GM12878 (cell line): ENCODE results near the gene THAP7. TPM values are rescaled to one million over a fixed set of nuclear protein-coding genes. Genes with fewer than 3 reads are reported as not detected.
A peak's percentile ranks its signal among the peaks of the same experiment; 100 is the strongest.

Source experiments
- ATAC-seq: fragments of 200-7000 bp; cut with Tn5 transposase; 3 replicates; pipeline ENCODE4 v1.9.1; 2020; ENCODE audit warnings: mild to moderate bottlenecking, moderate library complexity
- BruUV-seq: library from RNA; stranded (reverse); fragments of 400-500 nt; replicated peaks from 2 replicates; lab custom pipeline; 2021; lab: Mats Ljungman, UMichigan
- CTCF ChIA-PET: fragments of 300-600 bp; sonication (Branson Sonifier 250); formaldehyde crosslinking; extraction: SDS; loops from one replicate; lab custom pipeline; 2021; ENCODE audit warnings: inconsistent platforms; lab: Yijun Ruan, JAX
- POLR2A ChIA-PET: fragments of 350-600 bp; formaldehyde crosslinking; extraction: SDS; loops from one replicate; lab custom pipeline; 2021; ENCODE audit warnings: inconsistent platforms; lab: Charles Lee
- RAD21 ChIA-PET: fragments of 300-600 bp; sonication (Branson Sonifier 250); formaldehyde crosslinking; loops from one replicate; lab custom pipeline; 2023; ENCODE audit warnings: antibody characterized with exemption; ENCODE audit not compliant: unreplicated experiment; lab: Charles Lee
- SMC1A ChIA-PET: fragments of 300-600 bp; sonication (Branson Sonifier 250); formaldehyde crosslinking; loops from one replicate; lab custom pipeline; 2023; ENCODE audit not compliant: unreplicated experiment, uncharacterized antibody; lab: Charles Lee
- DNase-seq: peaks from one replicate; pipeline ENCODE4 v3.0.0-alpha.2; 2011; ENCODE audit warnings: low read depth, low spot score
- FAIRE-seq: peaks from 3 replicates; lab custom pipeline; 2011; peaks lifted over from hg19 to GRCh38; lab: Jason Lieb, UNC
- H2AFZ ChIP-seq: 2 replicates; pipeline ENCODE4 v1.6.0; 2011; ENCODE audit warnings: low read depth, low read length, control low read depth; ENCODE audit not compliant: control insufficient read depth
- H3K27ac ChIP-seq: 2 replicates; pipeline ENCODE4 v1.5.1; 2011; ENCODE audit warnings: control low read depth; ENCODE audit not compliant: control insufficient read depth, insufficient read depth
- H3K27me3 ChIP-seq, 2 experiments: replicated peaks in 1 of 2; 2 replicates each; pipeline versions ENCODE4 v1.6.0 to v1.6.1; 2011; ENCODE audit warnings: low read length in 1 of 2; ENCODE audit not compliant: control insufficient read depth in 2 of 2, insufficient read depth in 2 of 2
- H3K36me3 ChIP-seq, 2 experiments: 2 replicates each; pipeline ENCODE4 v1.5.1; 2011; ENCODE audit warnings: low read length in 1 of 2; ENCODE audit not compliant: control insufficient read depth in 2 of 2, insufficient read depth in 2 of 2
- H3K4me1 ChIP-seq: 2 replicates; pipeline ENCODE4 v1.6.1; 2011; ENCODE audit warnings: mild to moderate bottlenecking, low read length, moderate library complexity, mixed read lengths; ENCODE audit not compliant: control insufficient read depth, insufficient read depth
- H3K4me2 ChIP-seq: 2 replicates; pipeline ENCODE4 v1.6.0; 2011; ENCODE audit warnings: control low read depth; ENCODE audit not compliant: control insufficient read depth, insufficient read depth
- H3K4me3 ChIP-seq: fragments of 200-600 bp; sonication (generic); 2 replicates; pipeline ENCODE4 v1.5.1; 2016
- H3K79me2 ChIP-seq: 2 replicates; pipeline ENCODE4 v1.6.0; 2011; ENCODE audit warnings: low read length; ENCODE audit not compliant: control insufficient read depth, insufficient read depth
- H3K9ac ChIP-seq: 2 replicates; pipeline ENCODE4 v1.8.0; 2011; ENCODE audit warnings: low read length, control low read depth, mixed read lengths; ENCODE audit not compliant: control insufficient read depth, insufficient read depth
- H3K9me3 ChIP-seq: replicated peaks from 3 replicates; pipeline ENCODE4 v1.5.1; 2011; ENCODE audit warnings: mild to moderate bottlenecking, low read length; ENCODE audit not compliant: control insufficient read depth, insufficient read depth
- H4K20me1 ChIP-seq: 2 replicates; pipeline ENCODE4 v1.6.0; 2011; ENCODE audit not compliant: control insufficient read depth, insufficient read depth
- BHLHE40 ChIP-seq, 2 experiments: fragments of 450-650 bp in 1 of 2; IDR thresholded peaks; 2 replicates each; pipeline ENCODE4 v1.6.1; 2011 to 2017; ENCODE audit warnings: low read depth in 2 of 2, borderline replicate concordance in 1 of 2, improper control_type of control experiment in 1 of 2, low read length in 1 of 2, mild to moderate bottlenecking in 1 of 2
- EGR1 ChIP-seq, 2 experiments: IDR thresholded peaks; 1 replicate in 1 of 2; 2 replicates in 1 of 2; pipeline ENCODE4 v1.6.1; 2011 to 2012; ENCODE audit warnings: low read depth in 2 of 2, low read length in 2 of 2, borderline replicate concordance in 1 of 2, mild to moderate bottlenecking in 1 of 2, moderate library complexity in 1 of 2
- ESRRA ChIP-seq: IDR thresholded peaks from 2 replicates; pipeline ENCODE4 v1.6.1; 2012; ENCODE audit warnings: mild to moderate bottlenecking, low read length, improper control_type of control experiment
- EZH2 ChIP-seq: IDR thresholded peaks from 2 replicates; pipeline ENCODE4 v1.6.1; 2012; ENCODE audit warnings: low read depth, mild to moderate bottlenecking, control low read depth, inconsistent platforms, low read length, borderline replicate concordance; ENCODE audit not compliant: control insufficient read depth
- GATAD2B ChIP-seq: fragments of 450-650 bp; conservative IDR thresholded peaks from 2 replicates; pipeline ENCODE4 v1.6.1; 2017; ENCODE audit warnings: low read depth, mild to moderate bottlenecking, moderate library complexity
- IKZF1 ChIP-seq: fragments of 450-650 bp; conservative IDR thresholded peaks from 2 replicates; pipeline ENCODE4 v1.6.1; 2017; ENCODE audit warnings: antibody characterized with exemption, mild to moderate bottlenecking
- KAT2A ChIP-seq: conservative IDR thresholded peaks from 2 replicates; pipeline ENCODE4 v1.6.1; 2011; ENCODE audit warnings: low read depth, low read length; ENCODE audit not compliant: control insufficient read depth
- MEF2B ChIP-seq: fragments of 450-650 bp; IDR thresholded peaks from 2 replicates; pipeline ENCODE4 v1.6.1; 2018; ENCODE audit warnings: mild to moderate bottlenecking, moderate library complexity; ENCODE audit not compliant: partially characterized antibody, poor library complexity, severe bottlenecking
- NR2F1 ChIP-seq: fragments of 450-650 bp; conservative IDR thresholded peaks from 2 replicates; pipeline ENCODE4 v1.6.1; 2017; ENCODE audit warnings: mild to moderate bottlenecking
- POLR2AphosphoS5 ChIP-seq: IDR thresholded peaks from 2 replicates; pipeline ENCODE4 v1.6.1; 2011; ENCODE audit warnings: mild to moderate bottlenecking, low read length, inconsistent platforms
- RBBP5 ChIP-seq: fragments of 200-600 bp; sonication (generic); conservative IDR thresholded peaks from 2 replicates; pipeline ENCODE4 v1.6.1; 2016
- RELA ChIP-seq: fragments of 450-650 bp; IDR thresholded peaks from 2 replicates; pipeline ENCODE4 v1.8.0; 2014; ENCODE audit warnings: borderline replicate concordance; ENCODE audit not compliant: partially characterized antibody
- SPI1 ChIP-seq: IDR thresholded peaks from 2 replicates; pipeline ENCODE4 v1.6.1; 2011; ENCODE audit warnings: low read depth, mild to moderate bottlenecking, low read length, moderate library complexity, borderline replicate concordance; ENCODE audit not compliant: insufficient read depth
- WGBS: methylation state at CpG from one replicate; pipeline ENCODE4 v1.1.6; 2016; ENCODE audit warnings: low lambda C conversion rate; ENCODE audit not compliant: insufficient replicate concordance, insufficient coverage; ENCODE audit errors: missing lambda C conversion rate; 5-methylcytosine and 5-hydroxymethylcytosine counted together
- in situ Hi-C: fragments of 300-500 bp; cut with MboI; formaldehyde crosslinking; loops from 9 replicates; pipeline ENCODE4 v1.14.3; 2018; ENCODE audit warnings: mixed read lengths
- intact Hi-C: fragments of 100-400 bp; cut with micrococcal nuclease; formaldehyde crosslinking; loops from one replicate; pipeline ENCODE4 v1.14.2; 2022; ENCODE audit not compliant: unreplicated experiment
- polyA plus RNA-seq, 11 experiments: library from polyadenylated mRNA; depleted of rRNA in 4 of 11; unstranded in 6 of 11; stranded (reverse) in 5 of 11; fragments of >200 nt; fragmentation: Nextera tagmentation in 4 of 11; fragmentation: Illumina TruSeq in 1 of 11; extraction: Ambion mirVana in 4 of 11; extraction: Trizol in 1 of 11; gene quantifications; 1 replicate in 1 of 11; 2 replicates in 10 of 11; pipeline versions ENCODE4 v1.2.1 to v1.2.3, GENCODE V29; 2011 to 2016; ENCODE audit warnings: inconsistent platforms in 2 of 11, missing spikeins in 2 of 11, low read depth in 1 of 11
- total RNA-seq, 4 experiments: library from RNA; depleted of rRNA in 3 of 4; stranded (reverse); fragments of >200 nt in 3 of 4; fragmentation: Illumina TruSeq in 1 of 4; extraction: Trizol in 1 of 4; gene quantifications; 2 replicates each; pipeline versions ENCODE4 v1.2.1 to v1.2.3, GENCODE V29; 2013 to 2021
- TF ChIP-seq, protein P1 (sequence below): fragments of 450-650 bp; formaldehyde crosslinking; IDR thresholded peaks from 2 replicates; pipeline ENCODE4 v1.4.0; 2022; ENCODE audit warnings: mild to moderate bottlenecking, moderate library complexity

Gene THAP7
- total and polyA plus RNA-seq, 10 of the 15 experiments (the other 5 are each of a cell fraction or from before 2014, with no cell fraction given), result 0.66 to 58.3 (median 26.3) TPM

GRCh38 chr22:20982563-20982882 is 19.4 kb downstream of the THAP7 start (continued):
- TF ChIP-seq EZH2 (no peak), ESRRA (no peak), RBBP5 (no peak), RELA (no peak), GATAD2B (no peak)
- TF ChIP-seq, protein P1, sequence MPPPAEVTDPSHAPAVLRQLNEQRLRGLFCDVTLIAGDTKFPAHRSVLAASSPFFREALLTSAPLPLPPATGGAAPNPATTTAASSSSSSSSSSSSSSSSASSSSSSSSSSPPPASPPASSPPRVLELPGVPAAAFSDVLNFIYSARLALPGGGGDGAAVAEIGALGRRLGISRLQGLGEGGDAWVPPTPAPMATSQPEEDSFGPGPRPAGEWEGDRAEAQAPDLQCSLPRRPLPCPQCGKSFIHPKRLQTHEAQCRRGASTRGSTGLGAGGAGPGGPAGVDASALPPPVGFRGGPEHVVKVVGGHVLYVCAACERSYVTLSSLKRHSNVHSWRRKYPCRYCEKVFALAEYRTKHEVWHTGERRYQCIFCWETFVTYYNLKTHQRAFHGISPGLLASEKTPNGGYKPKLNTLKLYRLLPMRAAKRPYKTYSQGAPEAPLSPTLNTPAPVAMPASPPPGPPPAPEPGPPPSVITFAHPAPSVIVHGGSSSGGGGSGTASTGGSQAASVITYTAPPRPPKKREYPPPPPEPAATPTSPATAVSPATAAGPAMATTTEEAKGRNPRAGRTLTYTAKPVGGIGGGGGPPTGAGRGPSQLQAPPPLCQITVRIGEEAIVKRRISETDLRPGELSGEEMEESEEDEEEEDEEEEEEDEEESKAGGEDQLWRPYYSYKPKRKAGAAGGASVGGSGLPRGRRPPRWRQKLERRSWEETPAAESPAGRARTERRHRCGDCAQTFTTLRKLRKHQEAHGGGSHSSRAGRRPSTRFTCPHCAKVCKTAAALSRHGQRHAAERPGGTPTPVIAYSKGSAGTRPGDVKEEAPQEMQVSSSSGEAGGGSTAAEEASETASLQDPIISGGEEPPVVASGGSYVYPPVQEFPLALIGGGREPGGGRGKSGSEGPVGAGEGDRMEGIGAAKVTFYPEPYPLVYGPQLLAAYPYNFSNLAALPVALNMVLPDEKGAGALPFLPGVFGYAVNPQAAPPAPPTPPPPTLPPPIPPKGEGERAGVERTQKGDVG, result no peak

DNA sequence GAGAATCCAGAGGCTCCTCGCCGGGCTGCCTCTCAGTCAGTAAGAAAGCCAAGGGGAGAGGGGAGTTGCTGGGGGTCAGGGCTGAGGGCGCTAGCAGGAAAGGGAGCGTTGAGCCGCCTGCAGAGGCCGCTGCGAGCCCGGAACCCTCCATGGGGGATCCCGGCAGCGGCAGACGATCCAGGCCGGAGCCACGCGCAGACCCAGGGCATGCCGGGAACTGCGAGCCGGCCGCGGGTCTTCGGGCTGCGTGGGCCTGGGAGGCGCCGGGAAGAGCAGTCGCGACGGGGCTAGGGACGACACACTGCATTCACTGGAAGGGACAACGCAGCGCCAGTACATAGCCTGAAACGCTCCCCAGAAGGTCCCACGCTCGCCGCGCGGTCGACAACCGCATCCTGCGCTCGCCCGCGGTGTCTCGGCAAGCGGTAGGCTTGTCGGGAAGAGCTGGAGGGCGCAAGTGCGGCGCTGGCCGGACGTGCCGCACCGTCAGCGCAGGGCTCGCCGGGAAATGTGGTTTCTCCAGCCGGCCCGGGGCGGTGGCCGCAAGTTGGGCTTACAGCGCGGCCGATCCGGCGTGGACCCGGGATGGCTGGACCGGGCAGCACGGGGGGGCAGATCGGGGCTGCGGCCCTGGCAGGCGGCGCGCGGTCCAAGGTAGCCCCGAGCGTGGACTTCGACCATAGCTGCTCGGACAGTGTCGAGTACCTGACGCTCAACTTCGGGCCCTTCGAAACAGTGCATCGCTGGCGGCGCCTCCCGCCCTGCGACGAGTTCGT is 19.9 kb downstream of the THAP7 start, which contains the start of gene LZTR1:
Gene LZTR1 (plus strand): TSS at position 511 of the 776 bp plus-strand sequence. CDS start 75 bp downstream, at position 586.
- Histone ChIP-seq H3K4me2 (peak within 1 kb of the TSS; percentile 97), H4K20me1 (no peaks in the 10 kb centered on the region), H3K4me3 (peak within 1 kb of the TSS; percentile 94), H3K79me2 (peaks cover 16% of the 10 kb centered on the region), H2AFZ (peak within 1 kb of the TSS; percentile 99), H3K4me1 (peaks cover 10% of the 10 kb centered on the region; the same call in 1 of the 2 replicates), H3K36me3 (no peaks in the 10 kb centered on the region), H3K27me3 (no peaks in the 10 kb centered on the region), H3K27ac (peak within 1 kb of the TSS; percentile 82), H3K9me3 (peaks cover 6% of the 10 kb centered on the region; the same call in 2 of the 3 replicates), H3K9ac (peak within 1 kb of the TSS; percentile 95)
- ChIA-PET SMC1A (no interaction called here), CTCF (interaction anchor here (0.6 to 1.8 kb wide), 12 partner anchors 10 to 488 kb away, joined by 3 to 11 read pairs (median 3); partner anchors contain the start of genes PI4KA, SNAP29 and THAP7), RAD21 (interaction anchor here (0.9 to 1.8 kb wide), 6 partner anchors 10 to 118 kb away, joined by 3 to 7 read pairs (median 4); partner anchors contain the start of gene THAP7), POLR2A (interaction anchor here (0.6 to 1.9 kb wide), 3 partner anchors 10 to 96 kb away, joined by 3 to 9 read pairs (median 5); partner anchors contain the start of gene THAP7)
- in situ Hi-C loops, result no loop called here
- WGBS, result 2% methylated on average over 87 of the region's 87 CpGs
- peak; percentile 32 for DNase-seq
- BruUV-seq, result TSS peak; percentile 94
- peak; percentile 98 for FAIRE-seq
- peak; percentile 95 for ATAC-seq
- intact Hi-C loops, result no loop called here
- TF ChIP-seq SPI1 (no peak), IKZF1 (peak; percentile 98), EGR1 (IDR thresholded peaks at IDR 0.05; ENCODE audit: borderline replicate concordance in 1 of 2, low read depth in 2 of 2, low read length in 2 of 2) (peak in 1 of 2 experiments; percentile 15; a peak in 1 of 3 replicates), BHLHE40 (IDR thresholded peaks at IDR 0.05; ENCODE audit: borderline replicate concordance in 1 of 2, low read depth in 2 of 2, low read length in 1 of 2) (peak in 1 of 2 experiments; percentile 67; a peak in 3 of 4 replicates), NR2F1 (peak; percentile 56; the same call in 1 of the 2 replicates), MEF2B (peak; percentile 8), RELA (peak; percentile 76), KAT2A (no peak), POLR2AphosphoS5 (peak; percentile 94)
